Neural progenitor cell (in vitro differentiated cells): Measurements from ENCODE around the gene RBBP5. TPM values are rescaled to one million over a fixed set of nuclear protein-coding genes. Genes with fewer than 3 reads are reported as not detected.

ENCODE experiments used
- DNase-seq: peaks from one replicate; pipeline ENCODE4 v3.0.0-alpha.2; 2016; ENCODE audit warnings: low spot score
- H2AFZ ChIP-seq: fragments of 200-600 bp; sonication (generic); replicated peaks from 2 replicates; pipeline ENCODE4 v1.6.1; 2016; ENCODE audit warnings: antibody characterized with exemption
- H3F3A ChIP-seq: fragments of 200-600 bp; sonication (generic); 2 replicates; pipeline ENCODE4 v1.6.1; 2016; ENCODE audit warnings: antibody characterized with exemption, low read depth
- H3K27ac ChIP-seq: fragments of 200-600 bp; sonication (generic); 2 replicates; pipeline ENCODE4 v1.5.1; 2016; ENCODE audit warnings: mild to moderate bottlenecking
- H3K27me3 ChIP-seq: fragments of 200-600 bp; sonication (generic); 2 replicates; pipeline ENCODE4 v1.6.1; 2016; ENCODE audit warnings: mild to moderate bottlenecking, moderate library complexity
- H3K36me3 ChIP-seq: fragments of 200-600 bp; sonication (generic); 2 replicates; pipeline ENCODE4 v1.5.1; 2016
- H3K4me1 ChIP-seq: fragments of 200-600 bp; sonication (generic); 2 replicates; pipeline ENCODE4 v1.6.1; 2016; ENCODE audit warnings: mixed run types
- H3K4me2 ChIP-seq: fragments of 200-600 bp; sonication (generic); 2 replicates; pipeline ENCODE4 v1.6.1; 2016
- H3K4me3 ChIP-seq: fragments of 200-600 bp; sonication (generic); 2 replicates; pipeline ENCODE4 v1.5.1; 2016
- H3K79me2 ChIP-seq: fragments of 200-600 bp; sonication (generic); 2 replicates; pipeline ENCODE4 v1.6.1; 2016; ENCODE audit warnings: low read depth
- H3K9ac ChIP-seq: fragments of 200-600 bp; sonication (generic); 2 replicates; pipeline ENCODE4 v1.6.1; 2016
- H3K9me3 ChIP-seq: fragments of 200-600 bp; sonication (generic); 2 replicates; pipeline ENCODE4 v1.5.1; 2016; ENCODE audit warnings: low read depth
- H4K20me1 ChIP-seq: fragments of 200-600 bp; sonication (generic); 2 replicates; pipeline ENCODE4 v1.6.1; 2016; ENCODE audit warnings: low read depth
- H3K27ac Mint-ChIP-seq: 3 replicates; pipeline ENCODE4 v1.8.0; 2021; ENCODE audit warnings: mixed read lengths
- H3K27me3 Mint-ChIP-seq: 2 replicates; pipeline ENCODE4 v1.8.0; 2022; ENCODE audit warnings: low read depth, mild to moderate bottlenecking, inconsistent platforms, moderate library complexity, mixed read lengths; ENCODE audit not compliant: insufficient read depth
- H3K36me3 Mint-ChIP-seq: 3 replicates; pipeline ENCODE4 v1.8.0; 2021; ENCODE audit warnings: mixed read lengths
- H3K4me1 Mint-ChIP-seq: 3 replicates; pipeline ENCODE4 v1.8.0; 2021; ENCODE audit warnings: mixed read lengths
- H3K4me3 Mint-ChIP-seq: 3 replicates; pipeline ENCODE4 v1.8.0; 2021; ENCODE audit warnings: mild to moderate bottlenecking, moderate library complexity, mixed read lengths
- H3K9me3 Mint-ChIP-seq: 3 replicates; pipeline ENCODE4 v1.8.0; 2020; ENCODE audit warnings: mixed read lengths
- CTCF ChIP-seq: fragments of 200-600 bp; sonication (generic); IDR thresholded peaks from 2 replicates; pipeline ENCODE4 v1.5.1; 2017; ENCODE audit warnings: antibody characterized with exemption, mild to moderate bottlenecking
- EZH2 ChIP-seq: fragments of 200-600 bp; sonication (generic); IDR thresholded peaks from 2 replicates; pipeline ENCODE4 v1.6.1; 2017; ENCODE audit warnings: antibody characterized with exemption, mild to moderate bottlenecking, moderate library complexity
- EZH2phosphoT487 ChIP-seq: fragments of 200-600 bp; sonication (generic); IDR thresholded peaks from 2 replicates; pipeline ENCODE4 v1.6.1; 2017; ENCODE audit warnings: antibody characterized with exemption
- total RNA-seq: library from RNA; depleted of rRNA; stranded (reverse); fragments of >200 nt; gene quantifications from 2 replicates; pipeline ENCODE4 v1.2.3, GENCODE V29; 2015; ENCODE audit warnings: low replicate concordance

Gene RBBP5
- total RNA-seq, 1 donor from 2014 or later = 30.1 TPM

GRCh38 chr1:205122489-205122882, 708 bp upstream of the RBBP5 start:
- peak overlapping the region; percentile 87 for H3K4me3 ChIP-seq
- peak overlapping the region; percentile 28 for H3K9ac ChIP-seq
- H3K27ac ChIP-seq = peak overlapping the region; percentile 15
- H2AFZ ChIP-seq = peak overlapping the region; percentile 94
- peaks cover 3% of the 10 kb centered on the region for H3K27me3 Mint-ChIP-seq
- DNase-seq = no peak
- peak overlapping the region; percentile 98 for H3K4me2 ChIP-seq
- no peaks in the 10 kb centered on the region for H3K9me3 ChIP-seq
- H3K36me3 Mint-ChIP-seq = no peaks in the 10 kb centered on the region
- H3K4me1 ChIP-seq = peaks cover 15% of the 10 kb centered on the region
- peaks cover 17% of the 10 kb centered on the region for H3K4me1 Mint-ChIP-seq
- peak overlapping the region; percentile 100 for H3K27ac Mint-ChIP-seq
- peaks cover 43% of the 10 kb centered on the region for H3K79me2 ChIP-seq
- H3K9me3 Mint-ChIP-seq = no peaks in the 10 kb centered on the region
- H4K20me1 ChIP-seq = peaks cover 20% of the 10 kb centered on the region
- H3K27me3 ChIP-seq = no peaks in the 10 kb centered on the region
- H3K4me3 Mint-ChIP-seq = peak overlapping the region; percentile 99
- H3F3A ChIP-seq = peaks cover 7% of the 10 kb centered on the region
- TF ChIP-seq EZH2phosphoT487 (no peak), EZH2 (no peak), CTCF (no peak)
- no peaks in the 10 kb centered on the region for H3K36me3 ChIP-seq

GRCh38 chr1:205118752-205119151, 3.0 kb downstream of the RBBP5 start:
- H3F3A ChIP-seq = peaks cover 7% of the 10 kb centered on the region
- no peaks in the 10 kb centered on the region for H3K27me3 Mint-ChIP-seq
- no peaks in the 10 kb centered on the region for H3K36me3 Mint-ChIP-seq
- no peaks in the 10 kb centered on the region for H3K9me3 Mint-ChIP-seq
- no peak overlapping the region for H2AFZ ChIP-seq
- H3K27me3 ChIP-seq = no peaks in the 10 kb centered on the region
- H3K4me1 Mint-ChIP-seq = peaks cover 17% of the 10 kb centered on the region
- no peak for DNase-seq
- no peak overlapping the region for H3K4me3 Mint-ChIP-seq
- TF ChIP-seq EZH2 (no peak), CTCF (no peak), EZH2phosphoT487 (no peak)
- H3K4me1 ChIP-seq = peaks cover 15% of the 10 kb centered on the region
- H3K27ac Mint-ChIP-seq = no peak overlapping the region
- H3K4me3 ChIP-seq = no peak overlapping the region
- H3K27ac ChIP-seq = no peak overlapping the region
- H3K4me2 ChIP-seq = no peak overlapping the region
- peaks cover 70% of the 10 kb centered on the region for H3K79me2 ChIP-seq
- H3K36me3 ChIP-seq = peaks cover 13% of the 10 kb centered on the region
- peaks cover 29% of the 10 kb centered on the region for H4K20me1 ChIP-seq
- H3K9ac ChIP-seq = no peak overlapping the region
- no peaks in the 10 kb centered on the region for H3K9me3 ChIP-seq

GRCh38 chr1:205111354-205111753, 10.4 kb downstream of the RBBP5 start:
- Histone ChIP-seq H3K4me3 (no peak overlapping the region), H3K27ac (no peak overlapping the region), H3K4me1 (no peaks in the 10 kb centered on the region), H3K27me3 (no peaks in the 10 kb centered on the region), H3K4me2 (no peak overlapping the region), H3K36me3 (peaks cover 13% of the 10 kb centered on the region), H3F3A (no peaks in the 10 kb centered on the region), H3K79me2 (peaks cover 16% of the 10 kb centered on the region), H2AFZ (no peak overlapping the region), H3K9ac (no peak overlapping the region), H4K20me1 (peaks cover 3% of the 10 kb centered on the region), H3K9me3 (no peaks in the 10 kb centered on the region)
- TF ChIP-seq EZH2 = no peak
- no peaks in the 10 kb centered on the region for H3K4me1 Mint-ChIP-seq
- H3K27ac Mint-ChIP-seq = no peak overlapping the region
- no peak for DNase-seq
- peaks cover 2% of the 10 kb centered on the region for H3K27me3 Mint-ChIP-seq
- H3K9me3 Mint-ChIP-seq = no peaks in the 10 kb centered on the region
- H3K36me3 Mint-ChIP-seq = peaks cover 10% of the 10 kb centered on the region
- H3K4me3 Mint-ChIP-seq = no peak overlapping the region

- no peaks in the 10 kb centered on the region for H3K9me3 ChIP-seq
- no peaks in the 10 kb centered on the region for H4K20me1 ChIP-seq
- H3K9ac ChIP-seq = no peak overlapping the region
- Mint-ChIP-seq H3K9me3 (no peaks in the 10 kb centered on the region), H3K4me1 (no peaks in the 10 kb centered on the region), H3K4me3 (no peak overlapping the region), H3K27ac (no peak overlapping the region), H3K36me3 (peaks cover 20% of the 10 kb centered on the region), H3K27me3 (peaks cover 2% of the 10 kb centered on the region)
- no peak overlapping the region for H3K4me3 ChIP-seq
- no peak overlapping the region for H2AFZ ChIP-seq
- H3K36me3 ChIP-seq = peaks cover 10% of the 10 kb centered on the region
- no peaks in the 10 kb centered on the region for H3K4me1 ChIP-seq
- no peaks in the 10 kb centered on the region for H3F3A ChIP-seq
- TF ChIP-seq EZH2phosphoT487 (no peak), EZH2 (no peak), CTCF (no peak)
- peaks cover 2% of the 10 kb centered on the region for H3K79me2 ChIP-seq
- no peak overlapping the region for H3K27ac ChIP-seq
- no peaks in the 10 kb centered on the region for H3K27me3 ChIP-seq
- DNase-seq = no peak
- no peak overlapping the region for H3K4me2 ChIP-seq
These were observed 12.1 kb downstream of the RBBP5 start for GRCh38 chr1:205109711-205110110.
